ENCODE measurements around the gene SLC26A5. TPM values are rescaled to one million over a fixed set of nuclear protein-coding genes. Genes with fewer than 3 reads are reported as not detected.

Gene SLC26A5
- total RNA-seq, 1 experiment from 2014 or later, result not detected

GRCh38 chr7:103423467-103424179 is 22.4 kb downstream of the SLC26A5 start:
- ChIA-PET CTCF (interaction anchor here (0.7 kb wide), 1 partner anchor 44 kb away, joined by 3 read pairs; no protein-coding TSS in a partner anchor), POLR2A (no interaction called here)
- Histone ChIP-seq H3K36me3 (ENCODE audit: control insufficient read depth, insufficient read depth, low read length) (no peaks in the 10 kb centered on the region), H3K4me1 (ENCODE audit: control insufficient read depth, insufficient read depth, low read length) (no peaks in the 10 kb centered on the region), H3K4me3 (ENCODE audit: low read depth in 2 of 2, low read length in 2 of 2) (no peak overlapping the region), H3K27ac (ENCODE audit: low read length) (no peak overlapping the region), H3K27me3 (ENCODE audit: control insufficient read depth, insufficient read depth, low read length) (0 out of 2 replicates have a peak, but pooled peaks cover 4% of the 10 kb centered on the region), H3K9me3 (ENCODE audit: control insufficient read depth, insufficient read depth, low read depth, low read length) (no peaks in the 10 kb centered on the region)
- no TSS peak for BruUV-seq (replicated peaks)
- TF ChIP-seq SIN3A (IDR thresholded peaks at IDR 0.05; ENCODE audit: borderline replicate concordance, insufficient read depth, low read depth, low read length) (no peak), POLR2AphosphoS5 (IDR thresholded peaks at IDR 0.05; ENCODE audit: low read depth, low read length) (no peak), CTCF (IDR thresholded peaks at IDR 0.05) (no peak), REST (IDR thresholded peaks at IDR 0.05; ENCODE audit: insufficient read depth in 1 of 2, low read depth in 2 of 2, low read length in 1 of 2) (no peak), TCF7L2 (IDR thresholded peaks at IDR 0.05; ENCODE audit: low read depth, low read length) (no peak)
- no peak for DNase-seq (ENCODE audit: low read depth, low spot score)
- in situ Hi-C loops (cut with HindIII; ENCODE audit: low pct_unique_long_range_greater_than_20kb, low sequenced_read_pairs) (no loop called here), intact Hi-C loops (cut with micrococcal nuclease; ENCODE audit: unreplicated experiment) (no loop called here)
- no peak for ATAC-seq

GRCh38 chr7:103420857-103421384 is 25.1 kb downstream of the SLC26A5 start:
- ChIA-PET CTCF (no interaction called here), POLR2A (no interaction called here)
- H3K4me3 ChIP-seq (ENCODE audit: low read depth in 2 of 2, low read length in 2 of 2), result no peak overlapping the region
- no peaks in the 10 kb centered on the region for H3K27me3 ChIP-seq (ENCODE audit: control insufficient read depth, insufficient read depth, low read length)
- ATAC-seq (no peak), DNase-seq (ENCODE audit: low read depth, low spot score) (no peak)
- intact Hi-C loops (cut with micrococcal nuclease; ENCODE audit: unreplicated experiment), result no loop called here
- H3K27ac ChIP-seq (ENCODE audit: low read length), result no peak overlapping the region
- H3K36me3 ChIP-seq (ENCODE audit: control insufficient read depth, insufficient read depth, low read length), result no peaks in the 10 kb centered on the region
- no TSS peak for BruUV-seq (replicated peaks)
- no peaks in the 10 kb centered on the region for H3K4me1 ChIP-seq (ENCODE audit: control insufficient read depth, insufficient read depth, low read length)
- no peak for TF ChIP-seq POLR2AphosphoS5 (IDR thresholded peaks at IDR 0.05; ENCODE audit: low read depth, low read length)
- TF ChIP-seq REST (IDR thresholded peaks at IDR 0.05; ENCODE audit: insufficient read depth in 1 of 2, low read depth in 2 of 2, low read length in 1 of 2), result no peak
- TF ChIP-seq CTCF (IDR thresholded peaks at IDR 0.05), result no peak
- no peak for TF ChIP-seq SIN3A (IDR thresholded peaks at IDR 0.05; ENCODE audit: borderline replicate concordance, insufficient read depth, low read depth, low read length)
- no peak for TF ChIP-seq TCF7L2 (IDR thresholded peaks at IDR 0.05; ENCODE audit: low read depth, low read length)
- no peaks in the 10 kb centered on the region for H3K9me3 ChIP-seq (ENCODE audit: control insufficient read depth, insufficient read depth, low read depth, low read length)
- in situ Hi-C loops (cut with HindIII; ENCODE audit: low pct_unique_long_range_greater_than_20kb, low sequenced_read_pairs), result no loop called here
